Upper lobe of right lung (tissue), 1 donor: ENCODE data around the gene TEDC2. TPM values are rescaled to one million over a fixed set of nuclear protein-coding genes. Genes with fewer than 3 reads are reported as not detected.

Source experiments
- ATAC-seq: fragments of 200-7000 bp; cut with Tn5 transposase; one replicate; pipeline ENCODE4 v1.9.1; 2020; ENCODE audit warnings: mild to moderate bottlenecking, moderate library complexity
- DNase-seq: peaks from one replicate; pipeline ENCODE4 v3.0.0-alpha.2; 2020
- H3K27ac ChIP-seq: fragments of 200-600 bp; one replicate; pipeline ENCODE4 v1.8.0; 2022
- H3K27me3 ChIP-seq: fragments of 200-600 bp; one replicate; pipeline ENCODE4 v1.8.0; 2022; ENCODE audit warnings: mild to moderate bottlenecking
- H3K36me3 ChIP-seq: fragments of 200-600 bp; one replicate; pipeline ENCODE4 v1.8.0; 2022
- H3K4me1 ChIP-seq: fragments of 200-600 bp; one replicate; pipeline ENCODE4 v1.8.0; 2022
- H3K4me3 ChIP-seq: fragments of 200-600 bp; one replicate; pipeline ENCODE4 v1.8.0; 2022; ENCODE audit warnings: mild to moderate bottlenecking
- H3K9me3 ChIP-seq: fragments of 200-600 bp; one replicate; pipeline ENCODE4 v1.8.0; 2022
- CTCF ChIP-seq: fragments of 200-600 bp; IDR thresholded peaks from one replicate; pipeline ENCODE4 v1.8.0; 2022; ENCODE audit warnings: antibody characterized with exemption
- intact Hi-C: fragments of 100-400 bp; cut with DNase I; formaldehyde crosslinking; loops from one replicate; pipeline ENCODE4 v1.11.0; 2022
- long read RNA-seq: library from polyadenylated mRNA; unstranded; transcript quantifications from one replicate; pipeline ENCODE4 v2.0.0, GENCODE V29; 2021
- total RNA-seq: library from RNA; stranded (reverse); fragmentation: NEBNext Ultra II Directional; extraction: Animal tissue kit (Norgen Biotek cat#: 25700); gene quantifications from one replicate; pipeline ENCODE4 v1.2.1, GENCODE V29; 2021
- donor health status: DM: no; HTN: yes; CAD: no; lungs with severe emphysema.

Gene TEDC2
- not detected for total RNA-seq
- long read RNA-seq, partial matches to known transcripts, result 0 of 2 reads
- long read RNA-seq, other reads (novel, unspliced or antisense), result 2 of 2 reads

DNA sequence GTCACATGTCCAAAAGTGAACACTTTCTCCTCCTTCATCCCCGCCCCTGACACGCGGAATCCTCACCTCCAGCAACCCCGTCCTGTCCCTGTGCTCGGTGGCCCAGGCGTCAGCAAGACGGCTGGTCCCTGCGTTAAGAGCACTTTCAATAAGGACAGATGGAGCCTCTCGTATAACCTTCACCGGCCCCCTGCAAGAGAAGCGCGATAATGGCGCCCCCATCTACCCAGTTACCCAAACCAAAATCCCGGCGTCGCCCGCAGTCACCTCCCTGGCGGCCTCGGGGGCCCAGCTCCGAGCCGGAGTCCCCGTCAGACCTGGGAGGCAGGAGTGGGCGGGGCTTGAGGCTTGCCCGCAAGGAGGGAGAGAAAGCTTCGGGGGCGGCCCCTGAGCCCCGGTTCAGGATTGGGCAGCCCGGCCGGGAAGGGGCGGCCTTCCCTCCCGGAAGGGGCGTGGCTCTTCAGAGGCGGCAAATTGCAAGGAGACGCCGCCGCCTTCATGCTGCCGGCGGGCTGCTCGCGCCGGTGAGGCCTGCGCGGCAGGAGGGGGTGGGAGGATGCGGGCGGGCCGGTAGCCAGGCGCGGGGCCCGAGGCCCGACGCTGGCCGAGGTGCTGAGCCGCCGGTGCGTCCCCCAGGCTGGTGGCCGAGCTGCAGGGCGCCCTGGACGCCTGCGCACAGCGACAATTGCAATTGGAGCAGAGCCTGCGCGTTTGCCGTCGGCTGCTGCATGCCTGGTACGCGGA, at the start of gene TEDC2:
Gene TEDC2, plus strand, starts transcription at position 463 of the 744 bp plus-strand sequence. Its CDS starts 36 bp downstream, at position 499.
- Histone ChIP-seq H3K9me3 (no peaks in the 10 kb centered on the region), H3K36me3 (no peaks in the 10 kb centered on the region), H3K27ac (peak within 1 kb of the TSS; percentile 33), H3K4me1 (peaks cover 11% of the 10 kb centered on the region), H3K4me3 (peak within 1 kb of the TSS; percentile 56), H3K27me3 (no peaks in the 10 kb centered on the region)
- intact Hi-C loops, result no loop called here
- ATAC-seq (peak; percentile 98), DNase-seq (peak; percentile 99)
- TF ChIP-seq CTCF, result no peak

- H3K27me3 ChIP-seq, result peaks cover 36% of the 10 kb centered on the region
- no peak for ATAC-seq
- TF ChIP-seq CTCF, result no peak
- no peaks in the 10 kb centered on the region for H3K36me3 ChIP-seq
- H3K4me3 ChIP-seq, result no peak overlapping the region
- no peaks in the 10 kb centered on the region for H3K4me1 ChIP-seq
- intact Hi-C loops, result loop anchor here (10.0 kb wide), 1 partner anchor 50 kb away; no protein-coding TSS in a partner anchor
- no peak overlapping the region for H3K27ac ChIP-seq
- DNase-seq, result no peak
- H3K9me3 ChIP-seq, result no peaks in the 10 kb centered on the region
Observed at GRCh38 chr16:2415085-2415484, 44.8 kb upstream of the TEDC2 start.

- TF ChIP-seq CTCF, result no peak
- Histone ChIP-seq H3K36me3 (no peaks in the 10 kb centered on the region), H3K9me3 (no peaks in the 10 kb centered on the region), H3K4me1 (no peaks in the 10 kb centered on the region), H3K27ac (no peak overlapping the region), H3K27me3 (peaks cover 28% of the 10 kb centered on the region), H3K4me3 (no peak overlapping the region)
- intact Hi-C loops, result no loop called here
- DNase-seq (no peak), ATAC-seq (no peak)
Observed at GRCh38 chr16:2420035-2420434, 39.9 kb upstream of the TEDC2 start.

DNA sequence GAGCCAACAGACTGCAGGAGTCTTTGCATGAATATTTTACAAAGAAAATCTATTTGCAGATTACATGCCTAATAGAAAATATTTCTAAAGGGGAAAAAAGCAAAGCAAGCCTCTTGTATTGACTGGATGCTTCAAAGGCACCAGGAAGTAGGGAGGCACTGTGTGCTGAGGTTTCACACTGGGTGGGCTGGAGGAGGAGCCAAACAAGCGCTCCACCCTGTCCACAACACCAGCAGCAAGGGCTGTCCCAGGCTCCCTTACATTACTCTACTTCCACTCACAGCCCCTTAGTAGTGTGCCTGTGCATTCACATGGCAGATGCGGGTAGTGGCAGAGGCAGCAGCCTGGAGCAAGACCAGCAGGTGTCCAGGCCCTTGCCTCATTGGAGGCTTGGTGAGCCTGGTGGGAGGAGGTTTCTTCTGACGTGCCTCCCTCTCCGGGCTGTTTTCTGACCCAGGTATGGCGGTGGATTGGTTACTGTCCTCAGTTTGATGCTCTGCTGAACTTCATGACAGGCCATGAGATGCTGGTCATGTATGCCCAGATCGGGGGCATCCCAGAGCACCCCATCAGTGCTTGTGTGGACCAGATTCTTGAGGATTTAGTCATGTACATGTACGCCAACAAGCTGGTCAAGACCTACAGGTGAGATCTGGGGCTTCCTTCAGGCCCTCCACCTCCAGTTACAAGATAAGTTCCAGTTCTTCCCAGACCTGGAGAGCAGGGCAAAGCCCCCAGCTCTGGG, 37.6 kb upstream of the TEDC2 start:
- H3K4me1 ChIP-seq, result no peaks in the 10 kb centered on the region
- H3K9me3 ChIP-seq, result no peaks in the 10 kb centered on the region
- intact Hi-C loops, result no loop called here
- H3K27ac ChIP-seq, result no peak overlapping the region
- TF ChIP-seq CTCF, result no peak
- H3K36me3 ChIP-seq, result no peaks in the 10 kb centered on the region
- peak; percentile 55 for DNase-seq
- ATAC-seq, result no peak
- peaks cover 15% of the 10 kb centered on the region for H3K27me3 ChIP-seq
- H3K4me3 ChIP-seq, result no peak overlapping the region

GRCh38 chr16:2424061-2425007, 35.6 kb upstream of the TEDC2 start:
- DNase-seq (peak; percentile 63), ATAC-seq (no peak)
- Histone ChIP-seq H3K9me3 (no peaks in the 10 kb centered on the region), H3K4me1 (peaks cover 4% of the 10 kb centered on the region), H3K4me3 (no peak overlapping the region), H3K27me3 (no peaks in the 10 kb centered on the region), H3K36me3 (no peaks in the 10 kb centered on the region), H3K27ac (no peak overlapping the region)
- TF ChIP-seq CTCF, result no peak
- intact Hi-C loops, result no loop called here
